OCI-LY7 (cell line): ENCODE results near the gene PCDHGB7. TPM values are rescaled to one million over a fixed set of nuclear protein-coding genes. Genes with fewer than 3 reads are reported as not detected.
"Not testable (repeated sequence)": the region's sequence is repeated elsewhere in the genome, so short reads cannot be mapped to it uniquely, and the experiment has no call there.

Experiments
- BruUV-seq: library from RNA; stranded (reverse); fragments of 400-500 nt; replicated peaks from 2 replicates; lab custom pipeline; 2021; lab: Mats Ljungman, UMichigan
- CTCF ChIA-PET: fragments of 300-600 bp; sonication (Branson Sonifier 250); formaldehyde crosslinking; loops from one replicate; lab custom pipeline; 2022; ENCODE audit warnings: antibody characterized with exemption; ENCODE audit not compliant: unreplicated experiment; lab: Charles Lee
- POLR2A ChIA-PET: fragments of 300-600 bp; sonication (Branson Sonifier 250); formaldehyde crosslinking; loops from one replicate; lab custom pipeline; 2022; ENCODE audit warnings: antibody characterized with exemption; lab: Charles Lee
- DNase-seq: peaks from one replicate; pipeline ENCODE4 v3.0.0-alpha.2; 2015; ENCODE audit warnings: low spot score
- H2AFZ ChIP-seq: fragments of 200-600 bp; sonication (generic), shearing (Covaris generic); 2 replicates; pipeline ENCODE4 v1.6.1; 2014; ENCODE audit warnings: mild to moderate bottlenecking, antibody characterized with exemption, low read length, moderate library complexity
- H3K27ac ChIP-seq: fragments of 200-600 bp; sonication (generic); 2 replicates; pipeline ENCODE4 v1.5.1; 2014; ENCODE audit warnings: mixed run types, low read depth, mild to moderate bottlenecking, moderate library complexity, low read length, inconsistent platforms; ENCODE audit not compliant: poor library complexity, severe bottlenecking
- H3K36me3 ChIP-seq: fragments of 200-600 bp; sonication (generic); 2 replicates; pipeline ENCODE4 v1.6.1; 2014; ENCODE audit warnings: mild to moderate bottlenecking, antibody characterized with exemption, low read length, moderate library complexity, mixed read lengths; ENCODE audit not compliant: insufficient read depth
- H3K4me1 ChIP-seq: fragments of 200-600 bp; sonication (generic); 2 replicates; pipeline ENCODE4 v1.5.1; 2014; ENCODE audit warnings: mild to moderate bottlenecking, low read length; ENCODE audit not compliant: insufficient read depth, poor library complexity, severe bottlenecking
- H3K4me2 ChIP-seq: fragments of 200-600 bp; sonication (generic); 2 replicates; pipeline ENCODE4 v1.6.1; 2014; ENCODE audit warnings: mild to moderate bottlenecking, low read length
- H3K4me3 ChIP-seq: fragments of 200-600 bp; sonication (generic); 2 replicates; pipeline ENCODE4 v1.5.1; 2014; ENCODE audit warnings: mild to moderate bottlenecking, low read depth, low read length; ENCODE audit not compliant: poor library complexity, severe bottlenecking
- H3K79me2 ChIP-seq: fragments of 200-600 bp; sonication (generic); 2 replicates; pipeline ENCODE4 v1.6.1; 2016; ENCODE audit warnings: low read depth, mild to moderate bottlenecking, low read length, moderate library complexity, mixed read lengths; ENCODE audit not compliant: insufficient read depth
- H3K9me2 ChIP-seq: fragments of 200-600 bp; sonication (generic); 2 replicates; pipeline ENCODE4 v1.6.1; 2016; ENCODE audit warnings: mild to moderate bottlenecking, low read length, mixed read lengths; ENCODE audit not compliant: insufficient read depth
- H3K9me3 ChIP-seq: fragments of 200-600 bp; sonication (generic); 2 replicates; pipeline ENCODE4 v1.6.1; 2014; ENCODE audit warnings: mild to moderate bottlenecking, mixed run types, low read length, mixed read lengths
- H4K20me1 ChIP-seq: fragments of 200-600 bp; sonication (generic); 2 replicates; pipeline ENCODE4 v1.6.1; 2014; ENCODE audit warnings: mild to moderate bottlenecking, antibody characterized with exemption, low read length, moderate library complexity, mixed read lengths; ENCODE audit not compliant: insufficient read depth
- EZH2phosphoT487 ChIP-seq: fragments of 200-600 bp; sonication (generic); IDR thresholded peaks from 2 replicates; pipeline ENCODE4 v1.6.1; 2018; ENCODE audit warnings: low read depth, borderline replicate concordance, mild to moderate bottlenecking, mixed run types, antibody characterized with exemption, low read length, moderate library complexity, mixed read lengths
- intact Hi-C: fragments of 100-400 bp; cut with micrococcal nuclease; formaldehyde crosslinking; loops from one replicate; pipeline ENCODE4 v1.10.0; 2022; ENCODE audit not compliant: unreplicated experiment
- total RNA-seq, 2 experiments: library from RNA; depleted of rRNA in 1 of 2; stranded (reverse); fragments of >200 nt in 1 of 2; shearing (Covaris generic) in 1 of 2; gene quantifications; 2 replicates each; pipeline ENCODE4 v1.2.3, GENCODE V29; 2014 to 2022
- TF ChIP-seq, protein P1 (sequence below): fragments of 200-600 bp; sonication (generic); conservative IDR thresholded peaks from 2 replicates; pipeline ENCODE4 v1.5.1; 2014; ENCODE audit warnings: mild to moderate bottlenecking, antibody characterized with exemption, low read length, moderate library complexity, mixed read lengths

Gene PCDHGB7
- total RNA-seq, 2 experiments from 2014 or later: 3.9 to 5.4 TPM

- Histone ChIP-seq H3K4me1 (peaks cover 7% of the 10 kb centered on the region), H4K20me1 (no peaks in the 10 kb centered on the region), H3K36me3 (no peaks in the 10 kb centered on the region), H3K27ac (no peak overlapping the region), H3K4me2 (no peak overlapping the region), H3K79me2 (peaks cover 8% of the 10 kb centered on the region; the same call in 1 of the 2 replicates), H2AFZ (no peak overlapping the region), H3K9me3 (no peaks in the 10 kb centered on the region), H3K9me2 (no peaks in the 10 kb centered on the region), H3K4me3 (no peak overlapping the region)
- DNase-seq: no peak
- no TSS peak for BruUV-seq
- no peak for TF ChIP-seq EZH2phosphoT487
- TF ChIP-seq, protein P1, sequence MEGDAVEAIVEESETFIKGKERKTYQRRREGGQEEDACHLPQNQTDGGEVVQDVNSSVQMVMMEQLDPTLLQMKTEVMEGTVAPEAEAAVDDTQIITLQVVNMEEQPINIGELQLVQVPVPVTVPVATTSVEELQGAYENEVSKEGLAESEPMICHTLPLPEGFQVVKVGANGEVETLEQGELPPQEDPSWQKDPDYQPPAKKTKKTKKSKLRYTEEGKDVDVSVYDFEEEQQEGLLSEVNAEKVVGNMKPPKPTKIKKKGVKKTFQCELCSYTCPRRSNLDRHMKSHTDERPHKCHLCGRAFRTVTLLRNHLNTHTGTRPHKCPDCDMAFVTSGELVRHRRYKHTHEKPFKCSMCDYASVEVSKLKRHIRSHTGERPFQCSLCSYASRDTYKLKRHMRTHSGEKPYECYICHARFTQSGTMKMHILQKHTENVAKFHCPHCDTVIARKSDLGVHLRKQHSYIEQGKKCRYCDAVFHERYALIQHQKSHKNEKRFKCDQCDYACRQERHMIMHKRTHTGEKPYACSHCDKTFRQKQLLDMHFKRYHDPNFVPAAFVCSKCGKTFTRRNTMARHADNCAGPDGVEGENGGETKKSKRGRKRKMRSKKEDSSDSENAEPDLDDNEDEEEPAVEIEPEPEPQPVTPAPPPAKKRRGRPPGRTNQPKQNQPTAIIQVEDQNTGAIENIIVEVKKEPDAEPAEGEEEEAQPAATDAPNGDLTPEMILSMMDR: no peak
- ChIA-PET POLR2A (no interaction called here), CTCF (no interaction called here)
- intact Hi-C loops: no loop called here
Measured at GRCh38 chr5:141393267-141393666, 24.2 kb upstream of the PCDHGB7 start.

GRCh38 chr5:141394401-141395187, 22.9 kb upstream of the PCDHGB7 start:
- H3K9me3 ChIP-seq, CTCF ChIA-PET, H3K9me2 ChIP-seq, H3K27ac ChIP-seq, H2AFZ ChIP-seq, H3K4me1 ChIP-seq, H3K4me3 ChIP-seq, H3K79me2 ChIP-seq, H3K4me2 ChIP-seq, H4K20me1 ChIP-seq, DNase-seq, POLR2A ChIA-PET, H3K36me3 ChIP-seq, BruUV-seq, intact Hi-C loops: not testable (repeated sequence)

DNA sequence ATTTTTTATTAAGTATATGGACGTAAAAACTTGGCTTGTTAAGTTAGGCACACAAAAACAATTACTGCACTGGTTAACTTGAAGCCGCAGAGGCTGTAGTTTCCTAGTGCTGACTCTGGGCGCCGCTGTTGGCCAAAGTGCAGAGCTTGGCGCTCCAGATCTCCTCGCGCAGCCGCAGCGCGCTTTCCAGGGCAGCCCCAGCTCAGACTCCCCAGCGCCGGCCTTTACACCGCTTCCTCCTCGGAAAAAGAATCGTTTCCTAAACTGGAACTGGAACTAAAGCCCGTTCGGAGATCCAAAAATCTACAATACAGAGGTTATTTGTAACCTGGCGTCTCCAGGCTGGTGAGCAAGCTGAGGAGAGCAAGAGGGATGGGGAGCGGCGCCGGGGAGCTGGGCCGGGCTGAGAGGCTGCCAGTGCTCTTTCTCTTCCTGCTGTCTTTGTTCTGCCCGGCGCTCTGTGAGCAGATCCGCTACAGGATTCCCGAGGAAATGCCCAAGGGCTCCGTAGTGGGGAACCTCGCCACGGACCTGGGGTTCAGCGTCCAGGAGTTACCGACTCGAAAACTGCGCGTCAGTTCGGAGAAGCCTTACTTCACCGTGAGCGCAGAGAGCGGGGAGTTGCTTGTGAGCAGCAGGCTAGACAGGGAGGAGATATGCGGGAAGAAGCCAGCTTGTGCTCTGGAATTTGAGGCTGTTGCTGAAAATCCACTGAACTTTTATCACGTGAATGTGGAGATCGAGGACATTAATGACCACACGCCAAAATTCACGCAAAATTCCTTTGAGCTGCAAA, 19.5 kb upstream of the PCDHGB7 start, which contains the start of gene PCDHGB5:
PCDHGB5 (plus strand) TSS at position 192 of the 796 bp plus-strand sequence; CDS start at position 373, 181 bp downstream.
- H3K4me1 ChIP-seq, H3K27ac ChIP-seq, BruUV-seq, H3K4me3 ChIP-seq, H3K36me3 ChIP-seq, intact Hi-C loops, H3K4me2 ChIP-seq, H4K20me1 ChIP-seq, H3K9me3 ChIP-seq, H3K9me2 ChIP-seq, H2AFZ ChIP-seq, H3K79me2 ChIP-seq, DNase-seq: not testable (repeated sequence)
- ChIA-PET CTCF (interaction anchor here (1.2 kb wide), 1 partner anchor 166 kb away, joined by 4 read pairs; no protein-coding TSS in a partner anchor), POLR2A (interaction anchor here (0.5 to 2.3 kb wide), 7 partner anchors 9 to 169 kb away, joined by 3 to 6 read pairs (median 3); partner anchors contain the start of genes PCDHGB3 and PCDHGB4)
- TF ChIP-seq, protein P1: peak; percentile 60
